ENCODE data around the gene SH3YL1. TPM values are rescaled to one million over a fixed set of nuclear protein-coding genes. Genes with fewer than 3 reads are reported as not detected.

SH3YL1 gene
- total and polyA plus RNA-seq, 4 donors: 6.4 to 19.2 (median 13.9) TPM

DNA sequence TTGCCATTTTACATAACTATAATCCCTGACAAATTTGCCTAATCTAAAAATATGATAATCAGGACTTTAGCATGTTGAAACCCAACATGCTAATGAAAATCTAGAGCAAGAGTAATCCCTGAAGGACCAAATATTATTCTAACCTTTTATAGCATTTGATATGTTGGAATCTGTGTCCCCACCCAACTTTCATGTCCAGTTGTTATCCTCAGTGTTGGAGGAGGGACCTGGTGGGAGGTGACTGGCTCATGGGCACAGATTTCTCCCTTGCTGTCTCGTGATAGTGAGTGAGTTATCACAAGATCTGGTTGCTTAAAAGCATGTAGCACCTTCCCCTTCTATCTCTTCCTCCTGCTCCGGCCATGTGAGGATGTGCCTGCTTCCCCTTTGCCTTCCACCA is 59.8 kb downstream of the SH3YL1 start:
- no peaks in the 10 kb centered on the region for H3K4me1 ChIP-seq (ENCODE audit: control insufficient read depth in 4 of 4, insufficient read depth in 4 of 4, low read length in 3 of 4)
- H3K9me3 ChIP-seq (ENCODE audit: control insufficient read depth in 4 of 4, low read length in 3 of 4): no peaks in the 10 kb centered on the region
- 69% methylated on average over 2 of the region's 2 CpGs for WGBS
- DNase-seq (ENCODE audit: low spot score): no peak
- no peak overlapping the region for H3K9ac ChIP-seq (ENCODE audit: low read depth in 1 of 2, low read length in 2 of 2)
- no peaks in the 10 kb centered on the region for H3K27me3 ChIP-seq (ENCODE audit: control insufficient read depth in 4 of 4, insufficient read depth in 4 of 4, low read length in 3 of 4)
- H3K27ac ChIP-seq (ENCODE audit: low read depth in 1 of 2, low read length in 2 of 2): no peak overlapping the region
- no peak overlapping the region for H3K4me3 ChIP-seq (ENCODE audit: low read depth in 1 of 3, low read length in 3 of 3)
- TF ChIP-seq TAF1 (conservative IDR thresholded peaks at IDR 0.05): no peak
- no peak for TF ChIP-seq HNF4G (IDR thresholded peaks at IDR 0.05)
- TF ChIP-seq, protein P1, sequence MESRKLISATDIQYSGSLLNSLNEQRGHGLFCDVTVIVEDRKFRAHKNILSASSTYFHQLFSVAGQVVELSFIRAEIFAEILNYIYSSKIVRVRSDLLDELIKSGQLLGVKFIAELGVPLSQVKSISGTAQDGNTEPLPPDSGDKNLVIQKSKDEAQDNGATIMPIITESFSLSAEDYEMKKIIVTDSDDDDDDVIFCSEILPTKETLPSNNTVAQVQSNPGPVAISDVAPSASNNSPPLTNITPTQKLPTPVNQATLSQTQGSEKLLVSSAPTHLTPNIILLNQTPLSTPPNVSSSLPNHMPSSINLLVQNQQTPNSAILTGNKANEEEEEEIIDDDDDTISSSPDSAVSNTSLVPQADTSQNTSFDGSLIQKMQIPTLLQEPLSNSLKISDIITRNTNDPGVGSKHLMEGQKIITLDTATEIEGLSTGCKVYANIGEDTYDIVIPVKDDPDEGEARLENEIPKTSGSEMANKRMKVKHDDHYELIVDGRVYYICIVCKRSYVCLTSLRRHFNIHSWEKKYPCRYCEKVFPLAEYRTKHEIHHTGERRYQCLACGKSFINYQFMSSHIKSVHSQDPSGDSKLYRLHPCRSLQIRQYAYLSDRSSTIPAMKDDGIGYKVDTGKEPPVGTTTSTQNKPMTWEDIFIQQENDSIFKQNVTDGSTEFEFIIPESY (IDR thresholded peaks at IDR 0.05): no peak
- no peak for TF ChIP-seq JUND (IDR thresholded peaks at IDR 0.05)
- no peak for TF ChIP-seq RXRA (IDR thresholded peaks at IDR 0.05)
- TF ChIP-seq, protein P2, sequence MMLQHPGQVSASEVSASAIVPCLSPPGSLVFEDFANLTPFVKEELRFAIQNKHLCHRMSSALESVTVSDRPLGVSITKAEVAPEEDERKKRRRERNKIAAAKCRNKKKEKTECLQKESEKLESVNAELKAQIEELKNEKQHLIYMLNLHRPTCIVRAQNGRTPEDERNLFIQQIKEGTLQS (IDR thresholded peaks at IDR 0.05): no peak
- TF ChIP-seq, protein P3, sequence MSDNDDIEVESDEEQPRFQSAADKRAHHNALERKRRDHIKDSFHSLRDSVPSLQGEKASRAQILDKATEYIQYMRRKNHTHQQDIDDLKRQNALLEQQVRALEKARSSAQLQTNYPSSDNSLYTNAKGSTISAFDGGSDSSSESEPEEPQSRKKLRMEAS (IDR thresholded peaks at IDR 0.05): no peak
- TF ChIP-seq, protein P4, sequence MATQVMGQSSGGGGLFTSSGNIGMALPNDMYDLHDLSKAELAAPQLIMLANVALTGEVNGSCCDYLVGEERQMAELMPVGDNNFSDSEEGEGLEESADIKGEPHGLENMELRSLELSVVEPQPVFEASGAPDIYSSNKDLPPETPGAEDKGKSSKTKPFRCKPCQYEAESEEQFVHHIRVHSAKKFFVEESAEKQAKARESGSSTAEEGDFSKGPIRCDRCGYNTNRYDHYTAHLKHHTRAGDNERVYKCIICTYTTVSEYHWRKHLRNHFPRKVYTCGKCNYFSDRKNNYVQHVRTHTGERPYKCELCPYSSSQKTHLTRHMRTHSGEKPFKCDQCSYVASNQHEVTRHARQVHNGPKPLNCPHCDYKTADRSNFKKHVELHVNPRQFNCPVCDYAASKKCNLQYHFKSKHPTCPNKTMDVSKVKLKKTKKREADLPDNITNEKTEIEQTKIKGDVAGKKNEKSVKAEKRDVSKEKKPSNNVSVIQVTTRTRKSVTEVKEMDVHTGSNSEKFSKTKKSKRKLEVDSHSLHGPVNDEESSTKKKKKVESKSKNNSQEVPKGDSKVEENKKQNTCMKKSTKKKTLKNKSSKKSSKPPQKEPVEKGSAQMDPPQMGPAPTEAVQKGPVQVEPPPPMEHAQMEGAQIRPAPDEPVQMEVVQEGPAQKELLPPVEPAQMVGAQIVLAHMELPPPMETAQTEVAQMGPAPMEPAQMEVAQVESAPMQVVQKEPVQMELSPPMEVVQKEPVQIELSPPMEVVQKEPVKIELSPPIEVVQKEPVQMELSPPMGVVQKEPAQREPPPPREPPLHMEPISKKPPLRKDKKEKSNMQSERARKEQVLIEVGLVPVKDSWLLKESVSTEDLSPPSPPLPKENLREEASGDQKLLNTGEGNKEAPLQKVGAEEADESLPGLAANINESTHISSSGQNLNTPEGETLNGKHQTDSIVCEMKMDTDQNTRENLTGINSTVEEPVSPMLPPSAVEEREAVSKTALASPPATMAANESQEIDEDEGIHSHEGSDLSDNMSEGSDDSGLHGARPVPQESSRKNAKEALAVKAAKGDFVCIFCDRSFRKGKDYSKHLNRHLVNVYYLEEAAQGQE (IDR thresholded peaks at IDR 0.05): no peak
- no peaks in the 10 kb centered on the region for H3K36me3 ChIP-seq (ENCODE audit: control insufficient read depth in 4 of 4, insufficient read depth in 3 of 4, low read depth in 1 of 4, low read length in 3 of 4)

DNA sequence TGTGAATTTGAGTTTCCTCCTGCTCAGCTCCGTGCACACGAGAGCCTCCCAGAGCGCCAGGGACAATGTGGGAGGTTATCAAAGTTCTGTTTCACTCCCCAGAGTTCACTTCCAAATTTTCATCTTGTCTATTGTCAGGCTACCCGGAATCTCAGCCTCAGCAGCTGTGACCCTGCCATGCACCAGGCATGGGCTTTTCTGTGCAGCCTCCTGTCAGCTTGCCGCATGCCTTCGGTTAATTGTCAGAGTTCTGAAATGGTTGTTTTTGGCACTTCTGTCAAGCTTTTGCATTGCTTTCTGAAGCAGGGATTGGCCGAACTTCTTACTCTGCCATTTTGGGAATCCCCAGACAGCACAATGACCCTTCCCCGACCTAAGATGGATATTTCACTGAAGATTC is 60.4 kb downstream of the SH3YL1 start:
- DNase-seq (ENCODE audit: low spot score): no peak
- H3K9ac ChIP-seq (ENCODE audit: low read depth in 1 of 2, low read length in 2 of 2): no peak overlapping the region
- TF ChIP-seq FOXA2 (IDR thresholded peaks at IDR 0.05) (no peak), GABPA (IDR thresholded peaks at IDR 0.05 in 1 of 2, conservative IDR thresholded peaks at IDR 0.05 in 1 of 2) (no peak), TAF1 (conservative IDR thresholded peaks at IDR 0.05) (no peak), RAD21 (IDR thresholded peaks at IDR 0.05) (no peak), HNF4G (IDR thresholded peaks at IDR 0.05) (no peak), YY1 (IDR thresholded peaks at IDR 0.05) (no peak), RXRA (IDR thresholded peaks at IDR 0.05) (no peak), EGR1 (IDR thresholded peaks at IDR 0.05; ENCODE audit: low read depth in 2 of 2) (no peak)
- TF ChIP-seq, protein P5, sequence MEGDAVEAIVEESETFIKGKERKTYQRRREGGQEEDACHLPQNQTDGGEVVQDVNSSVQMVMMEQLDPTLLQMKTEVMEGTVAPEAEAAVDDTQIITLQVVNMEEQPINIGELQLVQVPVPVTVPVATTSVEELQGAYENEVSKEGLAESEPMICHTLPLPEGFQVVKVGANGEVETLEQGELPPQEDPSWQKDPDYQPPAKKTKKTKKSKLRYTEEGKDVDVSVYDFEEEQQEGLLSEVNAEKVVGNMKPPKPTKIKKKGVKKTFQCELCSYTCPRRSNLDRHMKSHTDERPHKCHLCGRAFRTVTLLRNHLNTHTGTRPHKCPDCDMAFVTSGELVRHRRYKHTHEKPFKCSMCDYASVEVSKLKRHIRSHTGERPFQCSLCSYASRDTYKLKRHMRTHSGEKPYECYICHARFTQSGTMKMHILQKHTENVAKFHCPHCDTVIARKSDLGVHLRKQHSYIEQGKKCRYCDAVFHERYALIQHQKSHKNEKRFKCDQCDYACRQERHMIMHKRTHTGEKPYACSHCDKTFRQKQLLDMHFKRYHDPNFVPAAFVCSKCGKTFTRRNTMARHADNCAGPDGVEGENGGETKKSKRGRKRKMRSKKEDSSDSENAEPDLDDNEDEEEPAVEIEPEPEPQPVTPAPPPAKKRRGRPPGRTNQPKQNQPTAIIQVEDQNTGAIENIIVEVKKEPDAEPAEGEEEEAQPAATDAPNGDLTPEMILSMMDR (IDR thresholded peaks at IDR 0.05; ENCODE audit: low read depth, low read length, missing input control): no peak
- TF ChIP-seq, protein P2 (IDR thresholded peaks at IDR 0.05): no peak
- TF ChIP-seq, protein P1 (IDR thresholded peaks at IDR 0.05): no peak
- TF ChIP-seq, protein P4 (IDR thresholded peaks at IDR 0.05): no peak
- 78% methylated on average over 8 of the region's 8 CpGs for WGBS
- H3K4me3 ChIP-seq (ENCODE audit: low read depth in 1 of 3, low read length in 3 of 3): no peak overlapping the region
- H3K9me3 ChIP-seq (ENCODE audit: control insufficient read depth in 4 of 4, low read length in 3 of 4): no peaks in the 10 kb centered on the region
- H3K4me1 ChIP-seq (ENCODE audit: control insufficient read depth in 4 of 4, insufficient read depth in 4 of 4, low read length in 3 of 4): no peaks in the 10 kb centered on the region
- H3K36me3 ChIP-seq (ENCODE audit: control insufficient read depth in 4 of 4, insufficient read depth in 3 of 4, low read depth in 1 of 4, low read length in 3 of 4): no peaks in the 10 kb centered on the region
- no peaks in the 10 kb centered on the region for H3K27me3 ChIP-seq (ENCODE audit: control insufficient read depth in 4 of 4, insufficient read depth in 4 of 4, low read length in 3 of 4)
- H3K27ac ChIP-seq (ENCODE audit: low read depth in 1 of 2, low read length in 2 of 2): no peak overlapping the region

Data from liver (tissue), 9 donors.